ENCODE measurements around the gene FBXW8.

FBXW8 gene

DNA sequence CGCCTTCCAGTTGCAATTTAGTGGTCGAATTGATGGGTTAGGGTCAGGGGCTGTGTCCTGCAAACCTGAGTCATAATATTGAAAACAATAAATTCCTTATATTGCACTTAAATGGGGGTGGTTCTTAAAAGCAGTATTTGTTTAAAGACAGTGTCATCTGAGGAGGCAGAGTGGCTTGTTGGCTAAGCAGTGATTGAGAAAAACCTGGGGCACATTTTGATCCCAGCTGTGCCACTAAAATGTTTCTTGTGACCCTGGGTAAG is 48.4 kb downstream of the FBXW8 start:
- DNase-seq = no peak

DNA sequence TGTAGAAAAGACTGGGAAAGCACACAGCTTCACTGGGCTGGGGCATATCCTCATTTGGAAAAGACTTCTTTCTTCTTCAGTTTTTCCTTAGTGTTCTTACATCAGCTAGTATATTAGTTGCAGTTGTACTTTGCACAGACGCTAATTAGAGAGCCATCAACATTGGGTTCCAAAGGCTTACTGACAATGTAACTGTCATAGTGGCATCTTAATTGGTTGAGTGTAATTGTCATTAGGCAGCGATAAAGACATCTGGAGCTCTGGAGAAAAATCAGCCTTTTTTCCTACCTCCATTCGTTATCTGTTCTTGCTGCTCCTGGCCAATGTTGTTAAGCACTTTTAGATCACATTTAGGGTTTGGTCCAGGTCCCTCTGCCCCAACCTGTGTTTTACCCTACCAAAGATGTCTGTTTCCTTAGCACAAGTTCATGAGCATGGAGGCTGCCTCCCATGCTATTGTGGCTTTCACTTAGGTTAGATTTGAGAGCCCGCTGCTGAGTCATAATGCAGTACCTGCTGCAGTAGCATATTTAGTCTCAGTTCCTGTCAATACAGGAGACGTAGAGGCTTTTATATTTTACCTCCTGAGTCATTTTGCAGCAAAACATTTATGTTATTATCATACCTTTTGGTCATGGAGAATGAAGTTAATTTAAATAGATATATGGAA is 49.2 kb downstream of the FBXW8 start:
- DNase-seq = no peak

DNA sequence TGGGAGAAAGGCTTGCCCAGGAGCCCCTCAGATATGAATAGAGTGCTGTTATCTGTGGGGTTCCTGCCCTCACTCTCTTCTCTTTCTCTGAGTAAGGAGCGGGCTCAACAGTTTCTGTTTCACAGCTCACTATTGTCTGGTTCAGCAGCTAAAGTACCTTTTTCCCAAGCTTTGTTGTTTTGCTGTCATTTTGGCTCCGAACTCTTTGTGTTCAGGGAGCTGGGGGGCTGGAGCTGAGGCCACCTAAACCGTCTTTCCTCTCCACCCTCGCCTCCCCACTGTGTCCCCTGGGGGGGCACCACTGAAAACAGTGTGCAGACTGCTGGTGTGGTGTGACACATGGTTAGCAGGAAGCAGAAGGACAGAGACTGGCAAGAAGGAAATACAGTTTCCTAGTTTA is 51.4 kb downstream of the FBXW8 start:
- DNase-seq = no peak

DNA sequence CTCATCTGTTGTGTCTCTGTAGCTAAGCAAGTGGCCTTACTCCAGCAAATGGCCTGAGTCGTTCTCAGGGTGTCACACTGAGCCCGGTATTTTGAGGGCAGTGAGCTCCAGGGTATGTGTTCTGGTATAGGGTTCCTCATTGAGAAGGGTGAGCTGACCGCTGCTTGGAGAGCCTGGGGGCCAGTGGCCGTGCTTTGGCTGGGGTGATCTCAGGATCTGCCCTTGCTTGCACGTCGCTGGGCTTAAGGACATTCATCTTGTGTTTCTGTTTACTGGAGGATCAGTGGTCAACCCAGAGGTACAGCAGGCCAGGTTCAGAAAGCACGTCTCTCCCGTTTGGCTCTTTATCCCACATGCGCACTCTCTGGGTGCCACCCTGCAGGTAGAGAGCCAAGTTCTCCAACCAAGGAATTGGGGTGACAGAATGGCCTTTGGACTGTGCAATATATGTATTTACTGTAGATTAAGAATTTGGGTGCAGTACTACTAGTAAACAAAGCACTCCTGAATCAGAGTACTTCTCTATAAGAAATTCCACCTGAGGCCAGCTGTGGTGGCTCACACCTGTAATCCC is 52.1 kb downstream of the FBXW8 start:
- DNase-seq = no peak

DNA sequence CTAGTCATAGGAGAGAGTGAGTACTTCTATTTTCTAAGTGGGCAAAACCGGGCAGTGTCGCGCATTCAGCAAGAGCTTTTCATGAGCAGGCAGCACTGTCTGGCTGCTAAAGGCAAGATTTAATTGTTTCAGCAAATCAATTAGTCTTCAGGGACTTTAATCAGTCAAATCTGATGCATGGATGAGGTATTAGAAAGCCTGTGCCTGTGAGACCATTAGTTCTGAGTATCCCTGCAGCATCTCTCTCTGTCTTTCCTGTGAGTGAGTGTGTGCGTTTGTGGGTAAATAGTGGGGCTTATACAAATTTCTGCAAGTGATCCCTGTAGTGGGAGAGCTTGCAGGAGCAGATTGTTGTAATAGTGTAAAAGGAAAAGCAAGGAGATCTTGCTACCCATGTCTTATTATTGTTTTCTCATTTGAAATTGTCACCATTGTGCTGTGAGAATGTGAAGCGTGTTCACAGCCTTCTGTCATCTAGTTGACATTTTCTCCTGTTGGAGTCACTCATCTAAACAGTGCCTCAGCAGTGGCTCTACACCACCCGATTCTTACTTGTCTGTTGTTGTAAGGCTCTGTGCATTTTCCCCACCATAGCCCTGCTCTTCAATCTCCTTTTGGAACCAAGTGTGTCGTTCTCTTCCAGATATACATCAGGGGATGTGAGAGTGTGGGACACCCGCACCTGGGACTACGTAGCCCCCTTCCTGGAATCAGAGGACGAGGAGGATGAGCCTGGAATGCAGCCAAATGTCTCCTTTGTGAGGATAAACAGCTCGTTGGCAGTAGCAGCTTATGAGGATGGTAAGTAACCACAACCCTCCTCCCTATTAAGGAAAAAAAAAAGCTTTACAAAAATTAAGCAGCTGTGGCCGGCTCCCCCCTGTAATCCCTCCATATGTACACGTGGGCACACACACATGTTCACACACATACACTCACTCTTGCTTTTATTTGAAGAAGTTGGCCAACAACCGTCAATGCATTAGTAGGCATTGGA is 53.6 kb downstream of the FBXW8 start:
- DNase-seq = no peak

DNA sequence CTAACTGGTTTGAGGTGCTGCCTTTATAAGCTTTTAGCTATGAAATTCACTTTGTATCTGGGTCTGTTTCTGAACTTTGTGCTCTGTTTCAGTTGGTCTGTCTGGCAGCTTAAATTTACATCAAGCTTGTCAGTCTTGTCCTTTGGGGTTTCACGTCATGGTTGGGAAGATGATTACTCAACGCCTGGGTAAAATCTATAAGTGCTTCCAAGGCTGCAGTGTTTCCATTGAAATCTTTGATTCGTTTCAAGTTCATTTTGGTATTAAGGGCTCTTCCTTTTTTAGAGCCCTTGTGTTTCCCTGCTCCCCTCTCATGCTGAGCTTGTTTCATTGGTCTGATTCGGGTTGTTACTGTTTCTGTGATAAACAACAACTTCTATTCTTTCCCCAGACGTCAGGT is 58.2 kb downstream of the FBXW8 start:
- DNase-seq = no peak

DNA sequence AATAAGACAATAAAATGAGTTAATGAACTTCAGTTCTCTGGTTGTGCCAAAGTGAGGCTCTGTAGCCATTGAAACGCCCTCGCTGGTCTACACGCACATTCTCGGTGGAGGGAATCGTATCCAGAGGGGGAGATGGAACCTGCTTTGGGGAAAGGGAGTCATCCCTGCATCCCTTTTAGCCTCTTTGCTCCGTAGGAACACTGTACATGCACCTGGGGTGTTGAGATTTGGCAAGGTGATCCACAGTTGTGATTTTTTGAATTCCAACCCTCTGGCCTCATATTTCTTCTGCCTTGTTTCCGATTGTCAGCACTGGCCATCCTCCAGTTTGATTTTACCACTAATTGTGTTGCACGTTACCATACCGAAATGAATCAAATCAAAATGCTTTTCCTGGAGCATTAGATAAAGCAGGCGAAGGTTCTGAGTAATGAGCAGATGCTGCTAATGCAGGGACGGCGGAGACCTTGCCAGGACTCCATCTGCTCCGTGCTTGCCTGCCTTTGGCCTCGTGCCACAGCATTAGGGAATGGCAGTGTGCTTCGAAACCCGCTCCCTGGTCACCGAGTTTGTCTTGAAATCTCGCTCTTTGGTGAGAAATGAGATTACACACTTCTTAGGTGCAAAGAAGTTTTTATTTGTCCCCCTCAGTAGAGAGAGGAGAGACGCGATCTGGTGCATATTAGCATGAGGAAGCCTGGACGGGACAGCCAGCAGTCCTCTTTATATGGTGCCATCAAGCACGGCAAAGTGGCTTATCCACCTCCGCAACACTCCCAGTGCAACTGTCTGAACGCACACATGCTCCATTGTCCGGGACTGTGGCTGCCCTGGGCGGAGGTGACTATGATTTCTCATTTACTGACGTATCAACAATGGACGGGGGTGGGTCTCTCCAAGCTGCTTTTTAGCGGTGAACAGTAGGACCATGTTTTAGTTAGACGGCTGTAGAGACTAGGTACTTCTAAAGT is 59.1 kb downstream of the FBXW8 start:
- DNase-seq = no peak

DNA sequence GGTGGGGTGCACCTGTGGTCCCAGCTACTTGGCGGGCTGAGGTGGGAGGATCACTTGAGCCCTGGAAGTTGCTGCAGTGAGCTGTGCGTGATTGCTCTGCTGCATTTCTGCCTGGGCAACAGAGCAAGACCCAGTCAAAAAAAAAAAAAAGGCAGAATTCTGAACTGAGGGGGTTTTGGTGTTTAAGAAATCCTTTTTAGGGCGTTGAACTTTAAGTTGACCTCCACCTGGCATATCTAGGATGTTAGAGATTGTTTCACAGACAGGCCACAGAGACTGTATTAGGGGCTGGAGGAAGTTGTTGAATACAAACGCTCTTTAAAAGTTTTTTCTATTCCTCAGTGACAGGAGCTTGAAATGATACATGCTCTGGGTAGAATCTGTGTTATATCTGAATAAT is 60.5 kb downstream of the FBXW8 start:
- DNase-seq = no peak

DNA sequence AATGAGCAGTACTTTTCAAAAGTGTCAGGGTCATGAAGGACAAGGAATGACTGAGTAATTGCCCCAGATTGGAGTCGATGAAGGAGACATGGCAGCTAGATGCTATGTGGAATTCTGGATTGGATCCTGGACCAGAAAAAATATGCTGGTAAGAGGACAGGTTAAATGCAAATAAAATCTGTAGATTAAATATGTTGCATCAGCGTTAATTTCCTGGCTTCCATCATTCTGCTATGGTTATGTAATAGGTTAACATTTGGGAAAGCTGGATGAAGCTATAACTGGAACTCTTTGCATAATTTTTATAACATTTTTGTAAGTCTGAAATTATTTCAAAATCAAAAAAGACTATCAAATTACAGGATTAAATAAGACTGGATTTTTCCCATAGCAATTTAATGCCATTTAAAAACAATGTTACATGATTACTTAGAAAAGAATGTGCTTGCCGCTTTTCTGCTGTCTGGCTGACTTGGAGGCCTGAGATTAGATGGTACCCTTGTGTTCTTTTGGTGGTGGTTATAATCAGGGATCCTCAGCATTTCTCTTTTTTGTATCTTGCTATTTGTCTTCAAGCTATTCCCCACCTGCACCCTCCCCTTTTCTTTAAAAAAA is 65.1 kb downstream of the FBXW8 start:
- DNase-seq = no peak

DNA sequence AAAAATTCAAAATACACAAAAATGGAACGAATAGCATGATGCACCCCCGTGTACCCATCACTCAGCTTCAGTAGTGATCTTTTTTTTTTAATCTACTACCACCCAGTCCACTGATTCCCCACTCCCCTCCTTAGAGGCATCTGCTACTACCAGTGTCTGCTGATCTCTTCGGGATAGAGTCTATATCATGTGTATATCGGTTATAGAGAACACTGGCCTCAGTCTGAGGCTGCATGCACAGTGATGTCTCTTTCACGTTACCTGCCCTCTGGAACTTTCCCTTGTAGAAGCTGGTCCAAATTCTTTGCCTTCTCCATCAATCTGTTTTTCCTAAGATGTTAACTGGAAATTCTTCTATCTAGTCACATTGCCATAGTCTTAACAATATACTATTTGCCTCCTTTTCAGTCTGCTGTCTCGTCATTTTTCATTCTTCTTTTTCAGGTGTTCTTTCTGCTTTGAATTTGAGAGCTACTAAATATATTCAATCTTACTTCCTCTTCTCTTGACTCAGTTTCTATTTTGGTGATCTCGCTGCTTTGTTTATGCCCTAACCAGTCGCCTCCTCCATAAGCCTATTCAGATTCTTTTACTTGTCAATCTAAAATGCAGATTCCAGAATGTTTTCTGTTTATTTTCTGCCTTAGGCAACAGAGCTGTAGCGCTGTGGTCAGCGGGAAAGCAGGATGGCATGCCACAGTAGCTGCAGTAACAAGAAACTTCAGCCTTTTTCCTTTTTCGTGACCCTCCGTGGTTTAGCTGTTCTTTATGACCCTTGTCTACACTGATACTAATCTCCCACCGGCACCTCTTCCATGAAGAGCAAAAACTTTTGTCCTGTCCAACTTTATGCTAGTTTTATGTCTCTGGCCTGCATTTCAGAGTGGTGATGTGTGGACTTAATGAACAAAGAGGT is 67.0 kb downstream of the FBXW8 start:
- no peak for DNase-seq

DNA sequence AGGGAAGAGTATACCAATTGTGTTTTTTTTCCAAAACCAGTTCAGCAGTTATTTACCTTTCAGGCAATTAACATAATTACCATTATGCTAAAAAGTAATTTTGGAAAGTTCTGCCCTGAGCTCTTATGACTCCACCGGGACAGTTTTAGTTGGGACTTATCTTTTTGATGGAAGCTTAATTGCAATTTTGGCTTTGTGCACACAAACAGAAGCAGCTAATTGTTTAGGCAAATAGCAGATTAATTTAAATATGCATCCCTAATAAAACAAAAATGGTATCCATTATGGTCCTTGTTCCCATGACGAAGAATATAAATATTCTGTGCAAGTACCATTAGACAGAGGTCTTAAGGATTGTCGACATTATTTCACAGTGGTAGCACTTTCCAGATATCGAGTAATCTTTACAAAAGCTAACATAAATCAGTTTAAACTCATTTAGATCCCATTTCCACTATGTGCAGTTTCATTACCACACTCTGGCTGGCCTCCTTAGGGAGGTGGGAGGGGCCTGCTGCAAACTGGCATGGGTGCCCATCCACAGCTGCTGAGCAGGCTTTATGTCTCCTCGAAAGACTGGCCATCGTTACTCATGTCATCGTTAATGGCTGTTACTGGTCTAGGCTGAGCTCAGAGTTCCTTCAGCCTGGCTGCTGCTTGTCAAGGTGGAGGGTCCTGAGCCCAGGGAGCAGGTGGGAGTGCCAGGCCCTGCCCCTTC is 68.2 kb downstream of the FBXW8 start:
- DNase-seq = no peak

DNA sequence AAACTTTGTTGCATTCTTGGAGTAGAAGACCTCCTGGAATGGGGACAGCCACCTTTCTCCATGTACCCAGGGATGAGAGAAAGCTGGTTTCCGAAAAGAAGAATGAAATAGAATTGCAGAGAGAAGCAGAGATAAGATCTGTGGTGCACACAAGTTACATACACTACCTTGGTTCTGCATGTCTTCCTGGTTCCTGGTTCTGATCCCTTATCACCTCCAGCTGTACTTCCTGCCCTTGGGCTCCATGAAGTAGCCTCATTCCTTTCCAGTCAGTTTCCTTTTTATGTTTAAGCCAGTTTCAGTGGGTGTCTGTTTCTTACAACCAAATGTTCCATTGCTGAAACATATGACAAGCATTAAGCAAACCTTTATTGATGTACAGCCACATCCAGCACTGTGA is 69.3 kb downstream of the FBXW8 start:
- no peak for DNase-seq

DNA sequence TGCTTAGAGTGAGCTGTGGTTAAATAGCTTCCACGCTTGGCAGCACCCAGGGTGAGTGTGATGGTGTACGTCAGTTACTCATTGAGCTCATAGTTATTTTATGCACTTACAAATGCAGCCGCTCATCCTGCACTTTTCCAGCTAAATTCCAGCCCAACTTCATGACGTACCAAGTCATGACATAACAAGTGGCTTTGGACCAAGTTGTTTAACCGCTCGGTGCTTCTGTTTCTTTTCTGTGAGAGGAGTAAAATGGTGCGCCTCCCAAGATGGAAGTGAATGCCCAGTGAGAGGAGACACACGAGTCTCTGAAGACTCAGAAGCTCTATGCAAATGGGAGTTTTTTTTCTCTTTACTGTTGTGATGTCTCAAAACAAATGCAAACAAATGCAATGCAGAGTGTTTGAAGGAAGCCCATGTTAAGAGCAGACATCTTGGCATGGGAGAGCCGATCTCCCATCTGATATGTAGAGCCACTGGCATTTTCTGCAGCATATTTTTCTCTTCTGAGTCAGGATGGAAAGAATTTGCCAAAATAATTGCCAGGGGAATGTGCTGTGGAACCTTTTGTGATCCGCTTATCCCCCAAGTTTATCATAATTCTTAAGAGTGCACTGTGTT is 72.2 kb downstream of the FBXW8 start:
- DNase-seq = no peak

DNA sequence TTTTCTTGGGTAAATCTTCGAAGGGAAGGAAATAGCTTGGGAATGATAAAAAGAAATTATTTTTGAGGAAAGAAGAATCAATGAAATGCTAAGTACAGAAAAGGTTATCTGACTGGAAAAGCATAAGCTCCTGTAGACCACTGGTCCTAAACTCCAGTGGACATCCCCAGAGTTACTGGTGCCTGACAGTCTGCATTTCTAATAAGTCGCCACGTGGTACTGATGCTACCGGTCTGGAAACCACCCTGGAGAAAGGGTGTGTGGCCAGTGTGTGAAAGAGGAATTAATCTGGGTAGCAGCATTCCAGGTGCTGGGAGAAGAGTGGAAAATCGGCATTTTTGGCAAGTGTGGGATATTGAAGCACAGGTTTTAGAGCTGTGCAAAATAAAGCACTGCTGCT is 73.3 kb downstream of the FBXW8 start:
- no peak for DNase-seq

DNA sequence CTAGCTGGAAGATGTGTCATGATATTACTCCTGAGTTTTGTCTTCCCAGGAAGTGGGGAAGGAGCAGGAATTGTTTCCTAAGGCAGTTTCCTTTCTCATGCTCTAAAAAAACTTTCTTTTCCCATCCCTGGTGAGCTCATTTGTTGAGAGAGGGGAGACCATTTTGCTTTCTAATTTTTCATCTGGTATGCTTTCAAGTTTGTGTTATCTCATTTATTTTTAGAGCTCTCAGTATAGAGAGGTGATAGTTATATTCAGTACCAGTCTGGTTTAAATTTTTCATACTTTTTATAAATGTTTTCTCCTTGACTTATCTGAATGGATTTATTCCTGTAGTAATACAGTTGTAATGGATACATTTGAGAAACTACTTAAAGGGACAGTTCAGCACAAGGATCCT is 79.6 kb downstream of the FBXW8 start:
- no peak for DNase-seq

DNA sequence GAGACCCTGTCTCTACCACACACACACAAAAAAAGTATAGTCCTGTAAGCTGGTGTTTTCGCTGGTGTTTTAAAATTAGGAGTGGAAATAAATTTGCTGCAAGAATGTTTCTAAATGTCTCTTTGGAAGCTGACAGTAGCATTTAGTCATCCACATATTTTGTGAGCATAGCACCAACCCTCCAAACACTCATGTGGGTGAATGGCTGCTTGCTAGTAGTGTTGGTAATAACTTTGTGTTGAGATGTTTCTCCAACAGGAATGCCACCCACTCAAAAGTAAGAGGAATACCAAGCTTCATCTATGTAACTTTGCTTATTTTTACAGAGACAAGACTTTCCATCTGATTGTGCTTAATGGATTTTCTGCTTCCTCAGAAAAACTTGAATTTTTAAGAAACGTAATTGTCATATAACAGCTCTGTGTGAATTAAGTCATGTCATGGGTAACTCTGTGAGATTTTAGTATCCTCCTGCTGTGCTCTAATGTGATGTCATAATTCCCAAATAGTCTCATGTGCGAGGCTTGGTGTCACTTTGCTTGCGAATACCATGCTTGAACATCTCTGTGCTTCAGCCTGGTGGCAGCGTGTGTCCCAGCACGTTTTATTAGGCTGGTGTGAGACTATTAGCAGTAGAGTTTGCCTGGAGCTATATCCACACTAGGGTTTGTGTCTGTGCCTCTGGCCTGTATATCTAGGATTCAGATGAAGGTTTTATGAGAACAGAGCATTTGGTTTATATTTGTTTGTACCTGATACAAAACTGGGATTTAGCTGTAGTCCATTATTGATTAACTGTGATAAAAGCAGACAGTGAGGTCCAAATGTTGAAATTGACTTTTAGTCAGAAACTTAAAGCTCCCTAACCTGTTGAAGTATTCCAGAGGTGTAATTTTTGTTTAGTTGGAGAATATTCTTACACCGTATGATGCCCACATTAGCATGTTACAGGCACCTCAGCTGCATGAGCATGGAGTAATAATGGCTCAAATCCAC is 80.5 kb downstream of the FBXW8 start:
- DNase-seq = no peak

DNA sequence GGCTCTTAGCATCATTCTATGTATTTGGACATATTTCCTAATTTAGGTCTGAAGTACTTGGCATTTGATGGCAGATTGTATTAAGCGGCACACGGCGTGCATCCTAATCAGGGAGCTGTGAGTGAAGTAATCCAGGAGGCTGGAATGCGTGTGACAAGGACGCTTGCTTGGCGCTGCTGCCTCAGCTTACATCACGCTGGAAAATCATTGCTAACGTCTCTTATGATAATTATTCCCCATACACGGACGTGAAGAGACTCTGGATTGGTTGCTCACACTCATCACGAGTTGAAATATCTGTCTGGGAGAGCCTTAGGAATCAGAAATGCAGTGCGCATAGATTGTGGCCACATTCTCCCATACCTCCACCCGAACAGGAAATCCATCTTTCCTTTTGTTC is 85.3 kb downstream of the FBXW8 start:
- DNase-seq = no peak

DNA sequence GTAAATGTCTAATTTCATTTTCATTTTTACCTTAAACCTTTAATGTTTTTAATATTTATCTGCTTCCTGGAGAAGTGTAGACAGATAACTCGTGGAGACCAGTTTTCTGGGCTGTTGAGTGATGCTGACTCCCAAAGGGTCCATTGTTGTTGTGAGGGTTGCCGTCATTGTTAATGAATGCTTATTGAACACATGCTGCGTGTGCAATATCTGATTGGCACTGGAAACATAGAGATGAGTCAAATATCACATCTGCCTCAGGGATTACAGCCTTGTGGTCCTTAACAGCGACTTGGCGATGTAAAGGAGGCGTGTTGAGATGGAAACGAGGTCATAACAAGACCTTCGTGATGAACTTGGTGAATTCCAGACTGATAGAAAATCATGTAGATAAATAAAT is 85.9 kb downstream of the FBXW8 start:
- no peak for DNase-seq

DNA sequence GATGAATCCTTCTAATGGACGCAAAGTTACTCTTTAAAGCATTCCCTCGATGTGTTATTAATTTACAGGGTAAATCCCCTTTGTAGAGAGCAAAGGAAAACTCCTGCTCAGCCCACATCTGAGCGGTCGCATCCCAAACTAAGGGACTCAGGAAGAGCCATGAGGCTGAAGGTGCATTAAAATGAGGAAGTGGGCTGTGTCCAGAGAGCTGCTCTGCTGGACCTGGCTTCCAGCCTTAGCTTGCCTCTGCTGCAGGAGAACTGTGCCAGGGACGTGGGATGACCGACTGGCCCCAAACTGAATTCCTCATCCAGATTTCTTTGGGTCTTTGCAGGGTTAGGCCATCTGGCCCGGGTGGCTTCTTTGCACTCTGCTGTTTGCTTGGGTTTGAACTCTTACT is 88.3 kb downstream of the FBXW8 start:
- no peak for DNase-seq
